HG03342 (cell line): ENCODE results near the gene SLCO3A1.
"Not testable (repeated sequence)": the region's sequence is repeated elsewhere in the genome, so short reads cannot be mapped to it uniquely, and the experiment has no call there.

Experiments used
- ATAC-seq: cut with Tn5 transposase; IDR thresholded peaks from one replicate; pipeline ENCODE4 v1.9.1; 2021; ENCODE audit warnings: mild to moderate bottlenecking, moderate library complexity; ENCODE audit not compliant: unreplicated experiment

The SLCO3A1 gene

GRCh38 chr15:92184142-92184541 lies 330.6 kb downstream of the SLCO3A1 start:
- no peak for ATAC-seq

GRCh38 chr15:92184679-92185230 lies 331.2 kb downstream of the SLCO3A1 start:
- no peak for ATAC-seq

GRCh38 chr15:92187975-92188374 lies 334.5 kb downstream of the SLCO3A1 start:
- no peak for ATAC-seq

- no peak for ATAC-seq
Measured at GRCh38 chr15:92189166-92189565, 335.7 kb downstream of the SLCO3A1 start.

GRCh38 chr15:92195241-92195640 lies 341.7 kb downstream of the SLCO3A1 start:
- ATAC-seq: no peak

- no peak for ATAC-seq
Measured at GRCh38 chr15:92196342-92196741, 342.8 kb downstream of the SLCO3A1 start.

DNA sequence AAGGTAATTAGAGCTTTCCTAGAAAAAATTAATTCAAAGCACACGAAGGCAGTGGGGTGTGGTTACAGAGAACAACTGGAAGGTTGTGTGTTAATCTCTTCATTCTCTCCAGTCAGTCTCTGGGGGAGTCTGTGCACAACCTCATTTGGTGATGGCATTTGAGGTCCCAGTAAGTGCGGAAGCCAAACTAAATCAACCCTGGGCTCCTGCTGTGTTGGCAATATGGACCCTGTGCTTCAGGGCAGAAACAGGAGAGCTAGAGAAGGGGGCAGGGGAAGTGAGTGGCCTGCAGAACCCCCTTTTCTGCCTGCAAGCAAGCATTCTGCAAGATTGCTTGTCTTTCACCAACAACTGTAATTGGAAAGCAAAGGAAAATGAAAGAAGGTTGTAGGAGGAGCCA lies 344.2 kb downstream of the SLCO3A1 start:
- no peak for ATAC-seq

GRCh38 chr15:92200891-92201290 lies 347.4 kb downstream of the SLCO3A1 start:
- no peak for ATAC-seq

DNA sequence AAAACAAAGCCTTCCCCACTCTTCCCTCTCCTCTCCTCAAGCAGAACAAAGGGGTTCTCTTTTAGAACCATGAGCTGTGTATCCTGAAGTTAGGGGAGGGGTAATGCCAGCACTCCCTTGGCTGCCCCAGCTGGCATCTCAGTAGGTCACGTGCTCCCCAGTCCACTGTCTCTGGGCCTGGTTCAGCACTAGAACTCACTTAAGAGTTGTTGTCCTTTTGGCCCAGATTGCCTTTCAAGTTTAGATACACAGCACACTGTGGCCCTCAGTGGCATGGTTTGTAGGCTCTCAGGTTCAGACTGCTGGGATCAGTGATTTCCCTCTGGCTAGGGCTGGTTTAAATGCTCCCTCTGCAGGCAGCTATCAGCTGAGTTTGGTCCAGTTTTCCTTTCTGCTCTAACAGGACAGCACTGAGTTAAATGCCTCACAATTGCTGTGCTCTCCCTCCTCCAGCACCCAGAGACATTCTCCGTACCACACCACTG lies 351.8 kb downstream of the SLCO3A1 start:
- ATAC-seq: no peak

DNA sequence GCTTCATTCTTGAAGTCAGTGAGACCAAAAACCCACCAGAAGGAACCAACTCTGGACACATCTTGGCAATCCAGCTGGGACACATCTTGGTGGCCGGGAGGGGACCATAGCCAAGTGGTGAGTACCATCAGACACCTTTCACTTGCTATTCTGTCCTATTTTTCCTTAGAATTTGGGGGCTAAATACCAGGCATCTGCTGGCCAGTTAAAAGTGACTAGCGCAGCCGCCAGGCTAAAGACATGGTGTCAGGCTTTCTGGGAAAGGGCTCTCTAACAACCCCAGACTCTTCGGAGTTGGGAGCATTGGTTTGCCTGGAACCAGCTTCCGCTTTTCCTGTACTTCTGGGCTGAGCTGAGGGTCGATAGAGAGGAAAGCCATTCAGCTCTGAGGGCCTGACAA lies 354.1 kb downstream of the SLCO3A1 start:
- not testable (repeated sequence) for ATAC-seq
